ENCODE data around the gene TNFRSF13B.

GRCh38 chr17:16905593-16906191 lies 66.2 kb downstream of the TNFRSF13B start:
- TF ChIP-seq CTCF (conservative IDR thresholded peaks at IDR 0.05; ENCODE audit: low read depth in 2 of 2) (no peak), EZH2 (IDR thresholded peaks at IDR 0.05; ENCODE audit: low read depth, unreplicated experiment) (no peak)
